GM10248 (cell line): Measurements from ENCODE around the gene ASPHD1.
"Not testable (repeated sequence)": the region's sequence is repeated elsewhere in the genome, so short reads cannot be mapped to it uniquely, and the experiment has no call there.

ENCODE experiments used
- CTCF ChIA-PET: fragments of 300-600 bp; sonication (Branson Sonifier 250); formaldehyde crosslinking; extraction: SDS; loops from one replicate; lab custom pipeline; 2021; ENCODE audit warnings: antibody characterized with exemption; lab: Yijun Ruan, JAX
- POLR2A ChIA-PET: fragments of 350-650 bp; sonication (Branson Sonifier 250); formaldehyde crosslinking; extraction: SDS; loops from one replicate; lab custom pipeline; 2020; ENCODE audit warnings: antibody characterized with exemption; lab: Yijun Ruan, JAX
- DNase-seq: peaks from one replicate; pipeline ENCODE4 v3.0.0; 2012; ENCODE audit errors: extremely low spot score
- TF ChIP-seq, protein P1 (sequence below): IDR thresholded peaks from 2 replicates; pipeline ENCODE4 v1.5.1; 2012; ENCODE audit warnings: mild to moderate bottlenecking, low read depth; ENCODE audit errors: extremely low read depth, missing control alignments, control extremely low read depth

ASPHD1 gene

DNA sequence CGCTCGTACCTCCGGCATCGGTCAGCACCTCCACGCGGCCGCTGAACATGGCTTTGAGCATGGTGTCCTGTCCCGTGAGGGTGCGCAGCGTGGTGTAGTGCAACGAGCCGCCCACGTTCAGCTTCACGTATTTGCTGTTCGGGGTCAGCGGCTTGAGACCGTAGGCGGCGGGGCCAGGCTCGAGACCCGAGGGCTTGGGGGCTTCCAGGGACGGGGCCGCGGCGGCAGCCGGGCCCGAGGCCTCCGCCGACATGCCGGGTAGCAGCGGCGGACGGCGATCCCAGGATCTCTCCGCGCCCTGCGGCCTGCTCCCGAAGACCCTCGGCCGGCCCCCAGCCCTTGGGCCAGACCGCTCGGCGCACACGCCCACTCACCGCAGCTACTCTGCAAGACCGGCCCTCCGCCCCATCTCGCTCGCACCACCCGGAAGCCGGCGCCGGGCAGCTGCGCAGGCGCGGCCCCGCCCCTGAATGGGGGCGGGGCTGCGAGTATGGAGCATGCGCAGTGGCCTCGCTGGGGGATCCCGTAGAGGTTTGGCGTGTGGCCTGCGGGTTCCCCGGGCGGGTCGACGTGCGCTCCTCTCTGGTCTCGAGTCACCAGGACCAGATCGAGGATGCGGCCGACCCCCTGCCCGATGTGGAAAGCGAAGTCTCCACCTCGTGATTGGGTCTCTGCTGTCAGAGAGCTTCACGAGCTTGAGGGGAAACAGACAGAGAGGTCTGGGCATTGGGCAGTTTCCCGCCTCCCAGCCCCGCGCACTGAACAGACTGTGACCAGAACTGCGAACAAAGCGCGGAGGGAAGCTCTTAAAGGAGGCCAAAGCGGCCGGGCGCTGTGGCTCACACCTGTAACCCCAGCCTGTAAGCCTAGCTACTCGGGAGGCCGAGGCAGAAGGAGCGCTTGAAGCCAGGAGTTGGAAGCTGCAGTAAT, 25.8 kb downstream of the ASPHD1 start, which contains the start of gene KCTD13:
Gene KCTD13, minus strand, starts transcription at position 446 of the 930 bp plus-strand sequence. Its CDS starts 193 bp downstream, at position 253.
- TF ChIP-seq, protein P1, sequence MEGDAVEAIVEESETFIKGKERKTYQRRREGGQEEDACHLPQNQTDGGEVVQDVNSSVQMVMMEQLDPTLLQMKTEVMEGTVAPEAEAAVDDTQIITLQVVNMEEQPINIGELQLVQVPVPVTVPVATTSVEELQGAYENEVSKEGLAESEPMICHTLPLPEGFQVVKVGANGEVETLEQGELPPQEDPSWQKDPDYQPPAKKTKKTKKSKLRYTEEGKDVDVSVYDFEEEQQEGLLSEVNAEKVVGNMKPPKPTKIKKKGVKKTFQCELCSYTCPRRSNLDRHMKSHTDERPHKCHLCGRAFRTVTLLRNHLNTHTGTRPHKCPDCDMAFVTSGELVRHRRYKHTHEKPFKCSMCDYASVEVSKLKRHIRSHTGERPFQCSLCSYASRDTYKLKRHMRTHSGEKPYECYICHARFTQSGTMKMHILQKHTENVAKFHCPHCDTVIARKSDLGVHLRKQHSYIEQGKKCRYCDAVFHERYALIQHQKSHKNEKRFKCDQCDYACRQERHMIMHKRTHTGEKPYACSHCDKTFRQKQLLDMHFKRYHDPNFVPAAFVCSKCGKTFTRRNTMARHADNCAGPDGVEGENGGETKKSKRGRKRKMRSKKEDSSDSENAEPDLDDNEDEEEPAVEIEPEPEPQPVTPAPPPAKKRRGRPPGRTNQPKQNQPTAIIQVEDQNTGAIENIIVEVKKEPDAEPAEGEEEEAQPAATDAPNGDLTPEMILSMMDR = no peak
- POLR2A ChIA-PET = interaction anchor here (0.6 kb wide), 1 partner anchor 61 kb away, joined by 7 read pairs; no protein-coding TSS in a partner anchor
- CTCF ChIA-PET = interaction anchor here (0.8 to 1.9 kb wide), 7 partner anchors 9 to 80 kb away, joined by 3 to 6 read pairs (median 3); partner anchors contain the start of gene INO80E
- peak; percentile 100 for DNase-seq

GRCh38 chr16:29926711-29927052, 26.4 kb downstream of the ASPHD1 start:
- TF ChIP-seq, protein P1 = no peak
- ChIA-PET CTCF (interaction anchor here (0.8 to 1.9 kb wide), 8 partner anchors 10 to 79 kb away, joined by 3 to 6 read pairs (median 4); partner anchors contain the start of gene INO80E), POLR2A (interaction anchor here (0.6 kb wide), 1 partner anchor 62 kb away, joined by 7 read pairs; no protein-coding TSS in a partner anchor)
- DNase-seq = no peak

DNA sequence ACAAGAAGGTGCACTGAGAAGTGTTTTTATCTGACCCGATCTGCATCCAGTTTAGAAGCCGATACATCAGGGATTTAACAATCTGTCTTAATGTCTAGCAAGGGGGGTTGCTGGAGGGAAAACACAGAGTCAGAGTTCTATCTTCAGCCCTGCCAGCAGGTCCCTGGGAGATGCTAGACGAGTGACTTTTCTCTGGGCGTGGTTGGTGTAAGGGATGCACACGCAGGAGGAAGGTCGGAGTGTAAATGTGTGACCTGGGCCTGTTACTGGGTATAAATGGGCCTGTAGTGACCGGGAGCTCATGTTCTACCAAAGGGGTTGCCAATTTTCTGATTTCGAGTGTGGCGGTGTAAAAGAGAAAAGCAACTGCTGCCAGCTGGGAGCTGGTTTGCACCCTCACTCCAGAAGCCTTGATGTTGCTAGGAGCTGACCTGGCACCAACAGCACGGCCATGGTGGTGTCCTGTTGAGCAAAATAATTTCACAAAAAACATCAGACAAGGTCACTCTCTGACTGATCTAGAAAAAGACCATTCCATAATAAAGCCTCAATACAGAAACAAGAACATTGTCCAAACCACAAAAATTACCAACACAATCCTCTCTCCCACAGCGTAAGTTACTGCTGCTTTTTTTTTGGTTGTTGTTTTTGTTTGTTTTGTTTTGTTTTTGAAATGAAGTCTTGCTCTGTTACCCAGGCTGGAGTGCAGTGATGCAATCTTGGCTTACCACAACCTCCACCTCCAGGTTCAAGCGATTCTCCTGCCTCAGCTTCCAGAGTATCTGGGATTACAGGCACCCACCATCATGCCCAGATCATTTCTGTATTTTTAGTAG, 27.0 kb downstream of the ASPHD1 start:
- DNase-seq = no peak
- POLR2A ChIA-PET = interaction anchor here (0.5 to 0.6 kb wide), 2 partner anchors 34 to 63 kb away, joined by 5 to 7 read pairs; no protein-coding TSS in a partner anchor
- CTCF ChIA-PET = interaction anchor here (1.0 to 1.5 kb wide), 4 partner anchors 10 to 79 kb away, joined by 3 to 4 read pairs (median 4); no protein-coding TSS in a partner anchor
- TF ChIP-seq, protein P1 = no peak

- POLR2A ChIA-PET, CTCF ChIA-PET, DNase-seq: not testable (repeated sequence)
Measured at GRCh38 chr16:29931750-29932149, 31.5 kb downstream of the ASPHD1 start.

DNA sequence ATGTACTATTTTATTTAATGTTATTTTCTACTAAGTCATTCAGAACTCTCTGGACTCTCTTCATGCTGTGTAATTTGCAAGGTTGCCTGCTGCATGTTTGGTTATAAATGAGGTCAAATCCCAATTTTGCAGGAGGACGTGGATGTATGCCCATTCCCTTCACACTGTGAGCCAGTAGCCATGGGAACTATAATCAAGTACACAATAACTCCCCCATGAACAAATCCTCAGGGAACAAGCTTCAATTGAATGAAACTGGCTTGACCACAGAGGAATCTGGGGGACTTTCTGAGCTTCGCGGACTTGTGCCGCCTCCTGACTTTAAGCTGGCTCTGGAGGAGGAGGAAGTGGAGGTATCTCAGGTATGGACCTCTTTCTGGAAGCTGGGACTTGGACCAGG, 40.4 kb downstream of the ASPHD1 start:
- no peak for DNase-seq
- ChIA-PET POLR2A (no interaction called here), CTCF (interaction anchor here (1.0 to 1.4 kb wide), 4 partner anchors 15 to 92 kb away, joined by 3 to 4 read pairs (median 4); partner anchors contain the start of genes KCTD13 and TMEM219)
- TF ChIP-seq, protein P1 = no peak

- ChIA-PET POLR2A (no interaction called here), CTCF (interaction anchor here (1.1 kb wide), 1 partner anchor 253 kb away, joined by 3 read pairs; no protein-coding TSS in a partner anchor)
- no peak for DNase-seq
- TF ChIP-seq, protein P1 = no peak
Measured at GRCh38 chr16:29943846-29944799, 43.8 kb downstream of the ASPHD1 start.
